ENCODE results near the gene CDH2.

Gene CDH2

GRCh38 chr18:28065793-28066186 is 111.1 kb downstream of the CDH2 start:
- Histone ChIP-seq H3K9ac (ENCODE audit: low read length) (no peak overlapping the region), H3K36me3 (replicated peaks; ENCODE audit: low read depth, low read length) (no peaks in the 10 kb centered on the region), H3K9me3 (ENCODE audit: insufficient read depth, low read length) (no peaks in the 10 kb centered on the region), H3K27me3 (ENCODE audit: low read depth, low read length) (no peaks in the 10 kb centered on the region), H4K20me1 (ENCODE audit: insufficient read depth, low read length) (no peaks in the 10 kb centered on the region), H3K79me2 (ENCODE audit: low read length) (no peaks in the 10 kb centered on the region), H3K4me2 (ENCODE audit: low read length) (no peak overlapping the region), H3K4me1 (ENCODE audit: low read length) (no peaks in the 10 kb centered on the region), H3K4me3 (ENCODE audit: low read length) (no peak overlapping the region), H2AFZ (ENCODE audit: low read depth, low read length) (no peak overlapping the region), H3K27ac (ENCODE audit: low read length) (no peak overlapping the region)
- no peak for TF ChIP-seq EZH2phosphoT487 (IDR thresholded peaks at IDR 0.05; ENCODE audit: low read depth)
- no peak for TF ChIP-seq CTCF (IDR thresholded peaks at IDR 0.05; ENCODE audit: low read depth, low read length)

DNA sequence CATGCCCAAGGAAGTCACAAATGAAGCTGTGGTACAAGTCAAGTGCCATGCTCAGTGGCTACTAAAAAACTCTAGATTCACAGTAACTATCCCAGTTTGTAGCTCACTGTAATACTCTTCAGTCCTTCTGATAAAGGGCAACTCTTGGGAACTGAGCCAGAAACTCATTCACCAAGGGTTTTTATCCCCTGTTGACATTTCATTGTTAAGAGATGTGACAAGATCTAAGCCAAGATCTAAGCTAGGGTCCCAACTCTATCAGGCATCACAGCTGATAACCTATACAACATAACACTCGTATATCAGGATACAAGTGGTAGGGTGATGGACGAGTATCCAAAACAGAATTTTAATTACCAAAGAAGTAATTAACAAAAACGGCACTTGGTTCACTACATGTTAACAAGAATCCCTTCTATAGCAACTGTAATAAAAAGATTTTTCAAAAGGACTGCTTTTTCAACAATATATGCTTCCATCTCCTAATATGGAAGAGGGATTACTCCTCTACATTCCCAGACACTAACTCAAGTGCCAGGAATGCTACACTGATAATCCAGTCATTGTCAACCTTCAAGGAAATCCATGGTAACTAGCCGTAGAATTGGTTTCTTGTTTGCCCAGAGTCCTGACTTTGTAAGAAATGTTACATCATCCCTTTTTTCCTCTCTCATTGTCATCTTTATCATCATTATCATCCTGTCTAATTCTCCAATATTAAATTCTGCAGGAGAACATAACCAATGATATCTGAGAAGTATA is 111.7 kb downstream of the CDH2 start:
- no peak overlapping the region for H3K4me2 ChIP-seq (ENCODE audit: low read length)
- TF ChIP-seq CTCF (IDR thresholded peaks at IDR 0.05; ENCODE audit: low read depth, low read length) (no peak), EZH2phosphoT487 (IDR thresholded peaks at IDR 0.05; ENCODE audit: low read depth) (no peak)
- no peaks in the 10 kb centered on the region for H3K36me3 ChIP-seq (replicated peaks; ENCODE audit: low read depth, low read length)
- H3K4me3 ChIP-seq (ENCODE audit: low read length) = no peak overlapping the region
- no peak overlapping the region for H3K9ac ChIP-seq (ENCODE audit: low read length)
- H3K79me2 ChIP-seq (ENCODE audit: low read length) = no peaks in the 10 kb centered on the region
- no peaks in the 10 kb centered on the region for H4K20me1 ChIP-seq (ENCODE audit: insufficient read depth, low read length)
- no peaks in the 10 kb centered on the region for H3K9me3 ChIP-seq (ENCODE audit: insufficient read depth, low read length)
- H3K4me1 ChIP-seq (ENCODE audit: low read length) = no peaks in the 10 kb centered on the region
- H3K27ac ChIP-seq (ENCODE audit: low read length) = no peak overlapping the region
- H3K27me3 ChIP-seq (ENCODE audit: low read depth, low read length) = no peaks in the 10 kb centered on the region
- no peak overlapping the region for H2AFZ ChIP-seq (ENCODE audit: low read depth, low read length)

DNA sequence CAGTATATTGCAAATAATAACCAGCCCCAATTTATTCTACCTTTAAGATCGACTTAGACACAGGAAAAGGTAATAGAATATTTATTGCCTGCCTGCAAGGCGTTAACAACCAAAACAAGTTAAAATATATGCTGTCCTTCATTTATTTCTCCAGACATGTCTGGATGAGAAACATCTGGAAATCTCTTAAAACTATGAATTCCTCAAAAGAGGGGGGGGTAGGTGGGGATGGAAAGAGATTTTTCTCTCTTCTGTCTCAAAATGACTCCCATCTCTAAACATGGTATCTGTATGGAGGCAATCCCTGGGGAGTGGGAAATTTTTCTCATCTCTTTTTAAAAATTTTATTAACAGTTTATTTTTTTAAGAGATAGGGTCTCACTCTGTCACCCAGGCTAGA is 113.0 kb downstream of the CDH2 start:
- Histone ChIP-seq H3K27ac (ENCODE audit: low read length) (no peak overlapping the region), H3K36me3 (replicated peaks; ENCODE audit: low read depth, low read length) (no peaks in the 10 kb centered on the region), H3K4me2 (ENCODE audit: low read length) (no peak overlapping the region), H4K20me1 (ENCODE audit: insufficient read depth, low read length) (no peaks in the 10 kb centered on the region), H3K4me3 (ENCODE audit: low read length) (no peak overlapping the region), H2AFZ (ENCODE audit: low read depth, low read length) (no peak overlapping the region), H3K9me3 (ENCODE audit: insufficient read depth, low read length) (no peaks in the 10 kb centered on the region), H3K9ac (ENCODE audit: low read length) (no peak overlapping the region), H3K4me1 (ENCODE audit: low read length) (no peaks in the 10 kb centered on the region), H3K79me2 (ENCODE audit: low read length) (no peaks in the 10 kb centered on the region), H3K27me3 (ENCODE audit: low read depth, low read length) (no peaks in the 10 kb centered on the region)
- TF ChIP-seq EZH2phosphoT487 (IDR thresholded peaks at IDR 0.05; ENCODE audit: low read depth) (no peak), CTCF (IDR thresholded peaks at IDR 0.05; ENCODE audit: low read depth, low read length) (no peak)

- H3K4me1 ChIP-seq (ENCODE audit: low read length) = no peaks in the 10 kb centered on the region
- H3K27me3 ChIP-seq (ENCODE audit: low read depth, low read length) = no peaks in the 10 kb centered on the region
- no peaks in the 10 kb centered on the region for H3K79me2 ChIP-seq (ENCODE audit: low read length)
- H2AFZ ChIP-seq (ENCODE audit: low read depth, low read length) = no peak overlapping the region
- H3K27ac ChIP-seq (ENCODE audit: low read length) = no peak overlapping the region
- H3K4me2 ChIP-seq (ENCODE audit: low read length) = no peak overlapping the region
- TF ChIP-seq CTCF (IDR thresholded peaks at IDR 0.05; ENCODE audit: low read depth, low read length) (no peak), EZH2phosphoT487 (IDR thresholded peaks at IDR 0.05; ENCODE audit: low read depth) (no peak)
- no peak overlapping the region for H3K9ac ChIP-seq (ENCODE audit: low read length)
- no peaks in the 10 kb centered on the region for H3K9me3 ChIP-seq (ENCODE audit: insufficient read depth, low read length)
- H3K36me3 ChIP-seq (replicated peaks; ENCODE audit: low read depth, low read length) = no peaks in the 10 kb centered on the region
- no peak overlapping the region for H3K4me3 ChIP-seq (ENCODE audit: low read length)
- H4K20me1 ChIP-seq (ENCODE audit: insufficient read depth, low read length) = no peaks in the 10 kb centered on the region
These were observed 113.6 kb downstream of the CDH2 start for GRCh38 chr18:28063271-28063761.
